DOHH2 (cell line): ENCODE measurements around the gene UNC79.

Experiments used
- H3F3A ChIP-seq: fragments of 200-600 bp; sonication (generic), shearing (Covaris generic); 2 replicates; pipeline ENCODE4 v1.6.0; 2016; ENCODE audit warnings: antibody characterized with exemption, mild to moderate bottlenecking; ENCODE audit not compliant: control insufficient read depth, insufficient read depth
- H3K27ac ChIP-seq: fragments of 200-600 bp; sonication (generic); 2 replicates; pipeline ENCODE4 v1.5.1; 2014; ENCODE audit warnings: low read depth, mild to moderate bottlenecking, low read length, moderate library complexity
- H3K27me3 ChIP-seq: fragments of 200-600 bp; sonication (generic); 2 replicates; pipeline ENCODE4 v1.6.1; 2014; ENCODE audit warnings: mild to moderate bottlenecking, low read length, mixed read lengths; ENCODE audit not compliant: control insufficient read depth
- H3K36me3 ChIP-seq: fragments of 200-600 bp; sonication (generic); 2 replicates; pipeline ENCODE4 v1.6.1; 2014; ENCODE audit warnings: mild to moderate bottlenecking, low read length, moderate library complexity, mixed read lengths; ENCODE audit not compliant: control insufficient read depth
- H3K4me1 ChIP-seq: fragments of 200-600 bp; sonication (generic); 2 replicates; pipeline ENCODE4 v1.6.1; 2014; ENCODE audit warnings: mild to moderate bottlenecking, low read length, mixed read lengths; ENCODE audit not compliant: control insufficient read depth
- H3K4me2 ChIP-seq: fragments of 200-600 bp; sonication (generic); 2 replicates; pipeline ENCODE4 v1.6.0; 2014; ENCODE audit warnings: mild to moderate bottlenecking, low read length, moderate library complexity
- H3K4me3 ChIP-seq: fragments of 200-600 bp; sonication (generic); 2 replicates; pipeline ENCODE4 v1.5.1; 2014; ENCODE audit warnings: mild to moderate bottlenecking, low read length, mixed read lengths
- H3K79me2 ChIP-seq: fragments of 200-600 bp; sonication (generic); 2 replicates; pipeline ENCODE4 v1.6.1; 2014; ENCODE audit warnings: mild to moderate bottlenecking, low read length, mixed read lengths; ENCODE audit not compliant: control insufficient read depth
- H3K9me2 ChIP-seq: fragments of 200-600 bp; sonication (generic); replicated peaks from 2 replicates; pipeline ENCODE4 v1.6.1; 2014; ENCODE audit warnings: mild to moderate bottlenecking, low read length, mixed read lengths; ENCODE audit not compliant: control insufficient read depth
- H3K9me3 ChIP-seq: fragments of 200-600 bp; sonication (generic); 2 replicates; pipeline ENCODE4 v1.6.1; 2014; ENCODE audit warnings: antibody characterized with exemption, low read length, mixed read lengths; ENCODE audit not compliant: control insufficient read depth, insufficient read depth
- H4K20me1 ChIP-seq: fragments of 200-600 bp; sonication (generic); 2 replicates; pipeline ENCODE4 v1.6.0; 2014; ENCODE audit warnings: low read depth, mild to moderate bottlenecking, antibody characterized with exemption, low read length, moderate library complexity; ENCODE audit not compliant: control insufficient read depth, insufficient read depth
- EZH2phosphoT487 ChIP-seq: fragments of 200-600 bp; sonication (generic); IDR thresholded peaks from 2 replicates; pipeline ENCODE4 v1.6.1; 2017; ENCODE audit warnings: borderline replicate concordance, mild to moderate bottlenecking, antibody characterized with exemption, low read length, moderate library complexity, mixed read lengths
- TF ChIP-seq, protein P1 (sequence below): fragments of 200-600 bp; sonication (generic); IDR thresholded peaks from one replicate; pipeline ENCODE4 v1.5.1; 2014; ENCODE audit warnings: antibody characterized with exemption, mild to moderate bottlenecking, low read depth, low read length; ENCODE audit not compliant: poor library complexity, severe bottlenecking

Gene UNC79

DNA sequence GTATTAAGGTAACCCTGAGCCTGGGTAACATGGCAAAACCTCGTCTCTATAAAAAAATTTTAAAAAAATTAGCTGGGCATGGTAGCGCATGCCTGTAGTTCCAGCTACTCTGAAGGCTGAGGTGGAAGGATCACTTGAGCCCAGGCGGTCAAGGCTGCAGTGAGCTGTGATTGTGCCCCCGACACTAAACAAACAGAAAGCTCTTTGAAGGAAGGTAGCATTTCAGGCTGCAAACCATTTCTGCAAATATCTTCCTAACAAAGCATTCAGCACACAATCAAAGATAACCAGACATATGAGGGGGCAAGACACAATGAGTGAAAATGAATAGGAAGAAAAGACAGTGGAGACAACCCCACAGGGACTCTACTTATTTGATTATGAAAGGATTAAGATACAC is 238.9 kb downstream of the UNC79 start:
- Histone ChIP-seq H3K27ac (no peak overlapping the region), H3K4me2 (no peak overlapping the region), H3K9me3 (peaks cover 9% of the 10 kb centered on the region; the same call in 1 of the 2 replicates), H3K4me1 (no peaks in the 10 kb centered on the region), H3K4me3 (no peak overlapping the region), H3K27me3 (0 out of 2 replicates have a peak, but pooled peaks cover 3% of the 10 kb centered on the region), H4K20me1 (no peaks in the 10 kb centered on the region), H3K79me2 (no peaks in the 10 kb centered on the region), H3K9me2 (no peaks in the 10 kb centered on the region), H3F3A (no peaks in the 10 kb centered on the region), H3K36me3 (no peaks in the 10 kb centered on the region)
- no peak for TF ChIP-seq EZH2phosphoT487

DNA sequence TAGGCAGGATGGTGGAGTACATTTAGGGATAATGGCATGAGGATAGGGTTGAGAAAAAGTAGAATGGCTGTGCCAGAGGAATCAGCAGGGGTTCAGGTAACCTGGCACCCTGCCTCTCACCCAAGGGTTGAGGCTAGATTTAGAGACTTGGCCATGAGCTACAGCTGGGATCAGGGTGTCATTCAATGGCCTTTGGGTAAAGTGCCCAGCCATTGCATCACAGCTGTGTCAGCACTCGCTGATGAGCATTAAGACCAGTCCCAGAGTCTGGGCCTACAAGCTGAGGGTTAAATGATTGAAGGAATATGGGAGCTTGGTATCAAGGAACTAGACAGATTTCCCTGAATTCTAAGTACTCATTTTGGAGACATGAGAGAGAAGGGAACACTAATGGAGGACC is 243.6 kb downstream of the UNC79 start:
- Histone ChIP-seq H4K20me1 (no peaks in the 10 kb centered on the region), H3K4me3 (no peak overlapping the region), H3K27ac (no peak overlapping the region), H3K4me2 (no peak overlapping the region), H3K9me3 (no peaks in the 10 kb centered on the region), H3K36me3 (no peaks in the 10 kb centered on the region), H3K27me3 (0 out of 2 replicates have a peak, but pooled peaks cover 3% of the 10 kb centered on the region), H3F3A (no peaks in the 10 kb centered on the region), H3K79me2 (no peaks in the 10 kb centered on the region), H3K9me2 (no peaks in the 10 kb centered on the region), H3K4me1 (no peaks in the 10 kb centered on the region)
- no peak for TF ChIP-seq EZH2phosphoT487
- TF ChIP-seq, protein P1, sequence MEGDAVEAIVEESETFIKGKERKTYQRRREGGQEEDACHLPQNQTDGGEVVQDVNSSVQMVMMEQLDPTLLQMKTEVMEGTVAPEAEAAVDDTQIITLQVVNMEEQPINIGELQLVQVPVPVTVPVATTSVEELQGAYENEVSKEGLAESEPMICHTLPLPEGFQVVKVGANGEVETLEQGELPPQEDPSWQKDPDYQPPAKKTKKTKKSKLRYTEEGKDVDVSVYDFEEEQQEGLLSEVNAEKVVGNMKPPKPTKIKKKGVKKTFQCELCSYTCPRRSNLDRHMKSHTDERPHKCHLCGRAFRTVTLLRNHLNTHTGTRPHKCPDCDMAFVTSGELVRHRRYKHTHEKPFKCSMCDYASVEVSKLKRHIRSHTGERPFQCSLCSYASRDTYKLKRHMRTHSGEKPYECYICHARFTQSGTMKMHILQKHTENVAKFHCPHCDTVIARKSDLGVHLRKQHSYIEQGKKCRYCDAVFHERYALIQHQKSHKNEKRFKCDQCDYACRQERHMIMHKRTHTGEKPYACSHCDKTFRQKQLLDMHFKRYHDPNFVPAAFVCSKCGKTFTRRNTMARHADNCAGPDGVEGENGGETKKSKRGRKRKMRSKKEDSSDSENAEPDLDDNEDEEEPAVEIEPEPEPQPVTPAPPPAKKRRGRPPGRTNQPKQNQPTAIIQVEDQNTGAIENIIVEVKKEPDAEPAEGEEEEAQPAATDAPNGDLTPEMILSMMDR, result no peak

DNA sequence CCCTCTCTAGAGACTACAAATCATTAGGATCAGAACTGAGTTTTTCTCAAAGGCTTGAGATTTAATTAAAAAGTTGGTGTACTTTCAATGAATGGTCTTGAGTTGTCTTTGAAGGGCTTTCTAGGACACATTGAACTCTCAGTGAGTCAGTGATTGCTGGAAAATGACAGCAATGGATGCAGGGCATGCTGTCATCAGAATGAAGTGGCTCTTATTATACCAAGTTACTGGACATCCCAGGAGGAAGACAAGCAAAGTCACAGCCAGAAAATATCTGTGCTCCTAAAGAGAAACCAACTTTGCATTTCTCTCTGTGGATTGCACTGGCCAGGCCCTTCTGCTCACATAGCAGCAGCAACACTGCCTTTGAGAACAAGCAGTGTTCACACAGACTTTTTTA is 244.9 kb downstream of the UNC79 start:
- no peaks in the 10 kb centered on the region for H3K9me2 ChIP-seq
- no peaks in the 10 kb centered on the region for H4K20me1 ChIP-seq
- 0 out of 2 replicates have a peak, but pooled peaks cover 3% of the 10 kb centered on the region for H3K27me3 ChIP-seq
- H3F3A ChIP-seq, result no peaks in the 10 kb centered on the region
- H3K9me3 ChIP-seq, result no peaks in the 10 kb centered on the region
- H3K36me3 ChIP-seq, result no peaks in the 10 kb centered on the region
- H3K79me2 ChIP-seq, result no peaks in the 10 kb centered on the region
- H3K4me2 ChIP-seq, result no peak overlapping the region
- TF ChIP-seq, protein P1, result no peak
- no peak for TF ChIP-seq EZH2phosphoT487
- no peak overlapping the region for H3K4me3 ChIP-seq
- no peaks in the 10 kb centered on the region for H3K4me1 ChIP-seq
- no peak overlapping the region for H3K27ac ChIP-seq

DNA sequence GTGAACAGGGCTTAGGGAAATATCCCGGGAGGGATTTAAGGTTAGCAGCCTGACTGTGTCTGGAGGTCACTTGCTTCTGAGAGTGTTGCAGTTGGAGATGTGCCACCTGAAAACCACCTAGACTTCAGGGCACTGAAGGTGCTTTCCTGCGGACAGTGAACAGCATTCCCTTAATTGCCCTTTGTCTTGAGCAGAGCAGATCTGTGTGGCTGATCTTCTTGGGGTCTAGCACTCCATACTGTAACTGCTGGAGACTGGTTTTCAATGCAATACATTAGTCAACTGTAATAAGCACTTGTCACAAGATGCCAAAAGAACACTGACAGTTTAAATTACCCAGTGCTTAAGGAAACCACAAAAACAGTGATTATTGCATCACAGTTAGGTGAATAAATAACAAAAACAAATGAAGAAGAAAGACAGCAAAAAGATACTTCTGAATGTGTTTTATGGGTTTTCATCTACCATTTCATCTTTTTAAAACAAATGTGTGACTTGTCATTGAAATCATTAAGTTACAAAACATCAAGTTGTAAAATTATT is 245.7 kb downstream of the UNC79 start:
- H3K79me2 ChIP-seq, result no peaks in the 10 kb centered on the region
- no peak for TF ChIP-seq EZH2phosphoT487
- TF ChIP-seq, protein P1, result no peak
- H3F3A ChIP-seq, result no peaks in the 10 kb centered on the region
- no peaks in the 10 kb centered on the region for H3K9me3 ChIP-seq
- H3K27me3 ChIP-seq, result 0 out of 2 replicates have a peak, but pooled peaks cover 3% of the 10 kb centered on the region
- H3K9me2 ChIP-seq, result no peaks in the 10 kb centered on the region
- no peaks in the 10 kb centered on the region for H3K4me1 ChIP-seq
- H3K4me2 ChIP-seq, result no peak overlapping the region
- H3K36me3 ChIP-seq, result no peaks in the 10 kb centered on the region
- H3K27ac ChIP-seq, result no peak overlapping the region
- no peak overlapping the region for H3K4me3 ChIP-seq
- H4K20me1 ChIP-seq, result no peaks in the 10 kb centered on the region
